ENCODE measurements around the gene VAV3. TPM values are rescaled to one million over a fixed set of nuclear protein-coding genes. Genes with fewer than 3 reads are reported as not detected.

The VAV3 gene
- total RNA-seq, 1 donor from 2014 or later, result 1.1 TPM

DNA sequence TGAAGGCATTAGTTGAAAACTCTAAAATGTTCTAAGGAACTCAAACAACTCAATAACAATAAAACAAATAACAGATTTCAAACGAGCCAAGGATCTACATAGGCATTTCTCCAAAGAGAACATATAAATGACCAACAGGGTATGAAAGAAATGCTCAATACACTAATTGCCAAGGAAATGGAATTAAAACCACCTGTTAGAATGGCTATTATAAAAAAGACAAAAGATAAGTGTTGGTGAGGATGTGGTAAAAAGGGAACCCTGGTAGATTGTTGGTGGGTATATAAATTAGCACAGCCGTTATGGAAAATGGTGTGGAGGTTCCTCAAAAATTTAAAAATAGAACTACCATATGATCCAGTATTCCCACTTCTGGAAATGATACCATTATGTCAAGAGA, 9.1 kb upstream of the VAV3 start:
- DNase-seq (ENCODE audit: low read depth, low spot score), result no peak

DNA sequence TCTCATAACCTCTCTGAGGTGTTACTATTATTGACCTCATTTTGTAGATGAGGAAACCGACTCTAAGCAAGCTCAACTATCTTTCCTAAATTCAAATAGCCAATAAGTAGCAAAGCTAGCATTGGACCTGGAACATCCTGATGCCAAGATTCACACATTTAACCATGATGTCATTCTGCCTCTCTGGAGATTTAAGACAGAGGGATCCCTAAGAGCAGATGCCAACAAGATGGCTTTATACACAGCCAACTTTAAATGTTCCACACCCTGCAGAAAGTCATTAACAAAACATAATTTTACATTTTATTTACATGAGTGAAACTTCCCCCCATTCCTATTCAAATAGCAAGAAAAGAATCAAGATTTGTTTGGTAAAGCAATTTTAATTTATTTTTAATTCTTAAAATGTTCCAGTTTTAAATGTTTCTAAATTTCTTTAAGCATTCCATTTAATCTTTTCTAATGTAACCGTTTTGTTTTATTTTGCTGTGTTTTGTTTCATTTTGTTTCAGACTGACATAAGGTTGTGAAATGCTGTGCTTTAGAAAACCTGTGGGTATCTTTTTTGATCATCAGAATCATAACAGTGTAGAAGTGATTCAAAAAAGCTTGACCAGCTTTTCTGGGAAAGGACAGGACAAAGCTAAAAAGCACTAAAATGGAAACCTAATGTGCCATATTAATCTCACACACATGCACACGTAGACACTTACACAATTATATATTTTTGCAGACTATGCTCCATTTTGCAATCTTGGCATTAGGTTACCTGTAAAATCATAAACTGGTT, 7.6 kb upstream of the VAV3 start:
- no peak for DNase-seq (ENCODE audit: low read depth, low spot score)

DNA sequence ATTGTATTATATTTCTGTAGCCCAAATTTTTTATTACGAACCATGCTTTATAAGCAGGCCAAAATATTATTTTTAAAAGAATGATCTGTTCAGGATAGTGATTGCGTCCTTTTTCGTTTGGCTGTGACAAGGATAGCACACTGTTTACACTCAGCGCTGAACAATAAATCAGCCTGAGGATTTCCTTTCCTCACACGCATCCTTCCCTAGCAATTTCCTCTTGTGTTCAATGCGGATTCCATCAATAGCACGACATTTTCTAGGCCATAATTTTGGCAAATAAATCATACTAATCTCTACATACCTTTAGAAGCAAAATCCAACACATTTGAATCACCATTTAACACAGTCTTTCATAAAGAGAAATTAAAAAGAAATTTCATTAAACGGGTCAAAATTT, 1.6 kb upstream of the VAV3 start:
- DNase-seq (ENCODE audit: low read depth, low spot score), result no peak

DNA sequence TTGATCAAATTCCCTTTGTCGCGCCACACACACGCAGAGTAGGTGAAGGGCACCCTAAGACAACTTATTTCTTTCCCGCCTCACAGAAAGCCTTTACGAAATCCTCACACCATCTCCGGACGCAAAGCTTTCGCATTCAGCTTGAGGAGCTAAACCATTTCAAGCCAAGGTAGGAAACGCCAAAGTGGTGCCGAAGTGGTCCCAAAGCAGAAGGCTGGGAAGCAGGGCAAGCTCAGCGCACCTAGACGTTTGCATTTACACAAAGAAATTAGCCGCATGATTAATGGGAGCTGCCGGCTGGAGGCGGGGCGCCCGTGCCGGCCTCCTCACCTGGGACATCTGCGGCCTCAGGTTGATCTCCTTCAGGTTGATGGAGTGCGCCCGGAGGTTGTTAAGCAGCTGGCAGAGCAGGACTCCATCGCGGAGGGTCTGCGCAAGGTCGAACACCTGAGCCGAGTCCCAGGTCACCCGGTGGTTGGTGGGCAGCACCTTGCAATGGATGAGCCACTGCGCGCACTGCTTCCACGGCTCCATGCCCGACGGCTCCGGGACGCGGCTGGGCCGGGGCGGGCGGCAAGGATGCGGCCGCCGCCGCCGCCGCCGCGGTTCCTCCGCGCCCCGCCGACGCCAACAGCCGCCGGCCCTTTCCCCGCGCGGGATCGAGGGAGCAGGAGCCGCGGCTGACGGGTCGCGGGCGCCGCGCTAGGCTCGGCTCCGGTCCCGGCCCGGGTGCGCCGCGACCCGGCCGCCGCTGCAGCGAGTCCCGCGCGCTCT, 457 bp downstream of the VAV3 start:
- no peak for DNase-seq (ENCODE audit: low read depth, low spot score)

DNA sequence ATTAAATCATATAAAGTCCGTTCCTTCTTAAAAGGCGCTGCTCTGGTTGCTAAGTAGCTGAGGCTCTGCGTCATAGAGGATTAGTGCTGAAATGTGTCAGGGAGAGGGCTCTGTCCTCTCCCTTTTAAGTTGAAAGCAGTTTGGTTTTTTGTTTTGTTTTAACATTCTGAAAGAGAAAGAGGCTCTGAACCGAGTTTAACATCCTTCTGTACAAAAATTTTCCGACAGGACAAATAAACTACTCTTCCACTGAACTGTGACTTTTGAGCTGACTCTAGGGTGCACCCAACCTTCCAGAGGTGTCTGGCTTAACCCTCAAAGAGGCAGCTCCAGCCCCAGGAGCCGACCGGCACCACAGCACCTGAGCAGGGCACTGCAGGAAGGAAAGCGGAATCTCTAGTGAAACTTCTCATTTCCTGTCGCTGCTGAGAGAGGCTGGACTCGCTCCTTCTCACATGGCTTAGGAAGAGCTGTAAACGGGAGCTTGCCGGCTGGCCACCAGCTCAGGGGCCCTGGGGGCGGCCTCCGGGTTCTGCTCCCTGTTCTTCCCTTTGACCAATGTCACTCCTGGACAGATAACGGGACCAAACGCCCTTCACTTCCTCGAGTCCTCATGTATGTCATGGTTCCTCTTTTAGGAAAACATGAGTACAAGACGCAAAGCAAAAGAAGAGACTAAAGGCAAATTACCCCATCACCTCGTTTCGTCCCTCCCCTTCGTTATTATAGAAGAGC, 1.2 kb downstream of the VAV3 start:
- DNase-seq (ENCODE audit: low read depth, low spot score), result no peak

GRCh38 chr1:107963008-107963407, 2.0 kb downstream of the VAV3 start:
- no peak for DNase-seq (ENCODE audit: low read depth, low spot score)

GRCh38 chr1:107954719-107955415, 10.1 kb downstream of the VAV3 start:
- no peak for DNase-seq (ENCODE audit: low read depth, low spot score)

DNA sequence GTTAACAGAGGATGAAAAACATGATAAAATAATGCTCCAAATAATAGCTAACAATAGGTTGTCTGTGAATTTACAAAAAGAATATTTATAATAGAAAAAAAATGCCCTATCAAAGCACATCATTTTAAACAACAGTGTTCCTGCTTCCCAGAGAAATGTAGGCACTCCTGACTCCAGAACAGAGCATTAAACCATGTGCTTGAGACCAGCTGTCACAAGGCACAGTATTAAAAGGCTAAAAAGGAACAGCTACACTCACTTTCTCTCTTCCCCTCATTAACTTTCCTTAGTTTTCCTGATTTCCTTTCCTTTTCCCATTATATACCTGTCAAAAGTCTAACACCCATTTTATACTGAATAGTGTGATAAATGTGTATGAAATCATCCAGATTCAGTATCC, 10.9 kb downstream of the VAV3 start:
- no peak for DNase-seq (ENCODE audit: low read depth, low spot score)

GRCh38 chr1:107953556-107953955, 11.4 kb downstream of the VAV3 start:
- DNase-seq (ENCODE audit: low read depth, low spot score), result no peak

DNA sequence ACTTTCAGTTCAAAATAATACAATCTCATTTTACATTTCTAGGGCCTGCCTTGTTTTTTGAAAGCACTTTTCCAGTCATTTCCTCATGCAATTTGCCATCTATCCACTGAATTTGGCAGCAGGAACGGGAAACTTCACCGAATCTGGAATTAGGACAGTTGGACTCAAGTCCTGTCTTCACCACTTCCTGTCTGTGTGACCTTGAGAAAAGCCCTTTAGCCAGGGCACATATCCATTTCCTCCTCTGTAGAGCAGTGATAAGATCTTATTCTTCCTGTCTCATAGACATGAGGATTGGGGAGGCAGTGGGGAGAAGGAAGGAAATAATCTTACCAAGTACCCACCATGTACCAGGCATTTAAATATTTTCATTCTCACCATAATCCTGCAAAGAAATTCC, 12.0 kb downstream of the VAV3 start:
- peak; percentile 46 for DNase-seq (ENCODE audit: low read depth, low spot score)

DNA sequence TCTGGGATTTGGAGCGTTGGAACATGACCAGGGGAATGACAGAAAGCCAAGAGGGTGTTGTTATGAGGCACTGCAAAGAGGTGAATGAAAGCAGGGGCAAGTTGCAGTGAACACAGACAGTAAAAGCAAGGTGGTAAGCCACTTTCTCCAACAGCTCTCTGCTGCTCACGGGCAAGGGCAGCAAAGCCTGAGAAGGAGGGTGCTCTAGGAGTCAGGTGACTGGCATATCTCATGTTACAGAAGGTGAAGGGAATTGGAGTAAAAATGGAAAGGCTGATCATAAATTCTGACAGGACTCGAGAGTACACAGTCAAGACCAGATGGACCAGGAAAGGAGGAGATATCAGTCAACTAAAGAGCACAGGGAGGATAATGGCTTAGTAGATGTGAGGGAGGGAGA, 14.5 kb downstream of the VAV3 start:
- DNase-seq (ENCODE audit: low read depth, low spot score), result no peak

GRCh38 chr1:107949467-107950253, 15.3 kb downstream of the VAV3 start:
- no peak for DNase-seq (ENCODE audit: low read depth, low spot score)

DNA sequence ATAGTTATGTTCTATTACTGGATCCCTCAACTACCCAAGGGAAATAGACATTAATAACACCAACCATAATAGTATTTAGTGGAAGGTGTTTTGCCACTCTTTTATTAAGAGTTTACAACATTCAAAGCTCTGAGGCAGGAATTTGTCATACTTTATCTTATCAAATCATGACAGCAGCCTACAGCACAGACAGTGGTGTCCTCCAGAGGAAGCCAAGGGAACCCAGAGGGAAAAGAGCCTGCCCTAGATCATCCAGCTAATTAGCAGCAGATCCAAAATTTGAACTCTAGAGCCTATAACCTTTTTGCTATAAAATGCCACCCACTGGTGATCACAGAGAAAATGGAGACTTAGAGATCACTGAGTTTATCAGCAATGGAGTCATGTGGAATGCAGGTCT, 18.2 kb downstream of the VAV3 start:
- no peak for DNase-seq (ENCODE audit: low read depth, low spot score)

DNA sequence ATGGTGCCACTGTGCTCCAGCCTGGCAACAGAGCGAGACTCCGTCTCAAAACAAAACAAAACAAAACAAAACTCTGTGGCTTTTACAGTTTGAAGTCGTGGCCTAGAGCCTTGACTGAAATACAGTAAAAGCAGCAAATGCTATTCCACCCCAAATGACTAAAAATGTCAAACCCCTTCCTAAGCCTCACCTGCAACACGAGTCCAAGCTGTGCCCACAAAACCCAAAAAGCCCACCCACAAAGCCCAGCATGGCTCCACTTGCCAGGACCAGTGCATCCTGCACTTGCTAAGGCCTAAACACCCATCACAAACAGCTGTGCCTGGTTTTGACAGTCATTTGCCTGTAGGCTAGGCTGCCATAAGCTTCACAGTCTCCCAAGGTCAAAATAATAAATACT, 21.3 kb downstream of the VAV3 start:
- DNase-seq (ENCODE audit: low read depth, low spot score), result no peak

DNA sequence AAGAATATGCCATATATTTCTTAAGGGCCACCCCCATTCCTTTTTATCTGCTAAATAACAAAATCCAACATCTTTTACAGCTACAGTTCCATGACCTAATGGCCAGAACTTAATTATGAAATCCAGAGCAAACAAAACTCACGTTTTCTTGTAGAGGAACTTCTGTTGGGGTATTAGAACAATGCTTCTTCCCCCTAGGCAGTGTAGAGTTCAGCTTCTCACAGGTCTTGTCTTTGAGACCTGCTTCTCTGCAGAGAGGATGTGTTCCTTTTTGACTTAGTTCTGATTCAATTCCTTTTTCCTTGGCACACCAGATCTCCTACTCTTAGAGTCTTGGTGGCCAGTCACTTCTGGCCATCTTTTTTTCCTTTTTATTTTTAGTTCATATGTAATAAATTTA, 22.2 kb downstream of the VAV3 start:
- DNase-seq (ENCODE audit: low read depth, low spot score), result no peak

GRCh38 chr1:107941531-107941930, 23.4 kb downstream of the VAV3 start:
- DNase-seq (ENCODE audit: low read depth, low spot score), result no peak

GRCh38 chr1:107941123-107941522, 23.9 kb downstream of the VAV3 start:
- no peak for DNase-seq (ENCODE audit: low read depth, low spot score)

DNA sequence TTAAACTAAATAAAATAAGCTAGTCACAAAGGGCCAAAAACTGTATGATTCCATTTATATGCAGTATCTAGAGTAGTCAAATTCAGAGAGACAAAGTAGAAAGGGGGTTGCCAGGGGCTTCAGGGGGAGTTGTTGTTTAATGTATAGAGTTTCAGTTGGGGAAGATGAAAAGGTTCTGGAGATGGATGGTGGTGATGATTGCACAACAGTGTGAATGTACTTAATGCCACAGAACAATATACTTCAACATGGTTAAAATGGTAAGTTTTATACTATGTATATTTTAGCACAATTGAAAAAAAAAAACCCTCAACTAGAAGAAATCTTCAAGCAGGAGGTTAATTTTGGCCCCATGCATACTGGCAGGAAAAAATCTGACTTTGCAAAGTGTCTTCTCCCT, 24.3 kb downstream of the VAV3 start:
- no peak for DNase-seq (ENCODE audit: low read depth, low spot score)

DNA sequence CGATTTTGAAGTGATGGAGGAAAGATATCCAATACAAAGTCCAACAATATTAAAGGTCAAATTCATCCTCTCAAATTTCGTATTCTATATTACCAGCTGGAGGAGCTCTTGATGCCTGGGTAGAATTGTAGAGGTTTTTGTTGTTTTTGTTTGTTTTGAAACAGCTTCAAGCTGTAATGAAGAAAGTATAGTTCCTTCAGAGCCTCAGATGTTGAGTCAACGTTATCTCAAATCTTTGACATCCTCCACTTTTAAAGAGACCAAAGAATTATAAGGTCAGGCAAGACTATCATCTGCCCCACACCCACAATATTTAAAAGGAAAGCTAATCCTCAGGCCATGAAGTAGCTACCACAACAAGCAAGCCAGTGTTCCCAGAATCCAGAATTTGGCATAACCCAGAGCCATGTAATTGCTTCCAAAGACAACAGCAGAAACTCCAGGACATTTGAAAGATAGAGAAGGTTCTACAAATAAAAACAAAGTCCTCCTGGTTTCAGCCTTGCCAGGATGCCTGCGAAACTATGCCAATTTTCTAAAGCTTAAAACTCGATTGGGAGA, 24.9 kb downstream of the VAV3 start:
- DNase-seq (ENCODE audit: low read depth, low spot score), result no peak

DNA sequence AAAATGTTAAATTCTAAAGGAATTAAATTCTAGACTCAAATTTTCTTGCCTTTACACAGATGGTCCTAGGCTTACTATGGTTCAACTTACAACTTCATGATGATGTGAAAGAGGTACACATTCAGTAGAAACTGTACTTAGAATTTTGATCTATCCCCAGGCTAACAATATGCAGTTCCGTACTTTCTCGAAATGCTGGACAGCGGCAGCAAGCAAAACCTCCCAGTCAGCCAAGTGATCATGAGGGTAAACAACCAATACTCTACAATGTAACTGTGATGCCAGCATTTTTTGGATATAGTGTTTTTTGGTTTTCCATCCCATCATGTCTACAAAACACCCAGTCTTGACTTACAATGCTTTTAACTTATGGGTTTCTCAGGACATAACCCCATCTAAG, 25.7 kb downstream of the VAV3 start:
- no peak for DNase-seq (ENCODE audit: low read depth, low spot score)

Data from pulmonary artery endothelial cell (primary cell).